ENCODE results near the gene FGF14.

FGF14 gene

DNA sequence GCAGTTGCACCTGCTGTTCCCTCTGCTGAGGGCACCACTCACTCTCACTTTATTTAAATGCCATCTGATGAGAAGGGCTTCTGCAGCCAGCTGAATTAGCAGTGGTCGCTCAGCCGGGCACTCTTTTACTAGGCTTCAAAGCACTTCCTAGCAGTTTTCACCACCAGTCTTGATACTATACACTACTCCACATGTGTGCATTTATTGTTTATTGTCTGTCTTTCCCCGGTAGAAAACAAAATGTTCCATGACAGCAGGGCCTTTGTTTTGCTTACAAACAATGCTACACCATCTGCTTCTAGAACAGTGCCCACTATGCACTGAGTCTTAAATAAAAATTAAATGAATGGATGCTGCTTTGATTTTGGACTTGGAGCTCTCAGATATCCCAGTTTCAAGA lies 404.9 kb downstream of the FGF14 start:
- in situ Hi-C loops (cut with HindIII; ENCODE audit: low pct_ligation_motif_present, low sequenced_read_pairs) = no loop called here
- Histone ChIP-seq H3K27me3 (replicated peaks) (no peaks in the 10 kb centered on the region), H3K36me3 (replicated peaks) (no peaks in the 10 kb centered on the region), H3K4me3 (ENCODE audit: low read depth, low read length) (no peak overlapping the region), H3K27ac (no peak overlapping the region)
- TF ChIP-seq, protein P1, sequence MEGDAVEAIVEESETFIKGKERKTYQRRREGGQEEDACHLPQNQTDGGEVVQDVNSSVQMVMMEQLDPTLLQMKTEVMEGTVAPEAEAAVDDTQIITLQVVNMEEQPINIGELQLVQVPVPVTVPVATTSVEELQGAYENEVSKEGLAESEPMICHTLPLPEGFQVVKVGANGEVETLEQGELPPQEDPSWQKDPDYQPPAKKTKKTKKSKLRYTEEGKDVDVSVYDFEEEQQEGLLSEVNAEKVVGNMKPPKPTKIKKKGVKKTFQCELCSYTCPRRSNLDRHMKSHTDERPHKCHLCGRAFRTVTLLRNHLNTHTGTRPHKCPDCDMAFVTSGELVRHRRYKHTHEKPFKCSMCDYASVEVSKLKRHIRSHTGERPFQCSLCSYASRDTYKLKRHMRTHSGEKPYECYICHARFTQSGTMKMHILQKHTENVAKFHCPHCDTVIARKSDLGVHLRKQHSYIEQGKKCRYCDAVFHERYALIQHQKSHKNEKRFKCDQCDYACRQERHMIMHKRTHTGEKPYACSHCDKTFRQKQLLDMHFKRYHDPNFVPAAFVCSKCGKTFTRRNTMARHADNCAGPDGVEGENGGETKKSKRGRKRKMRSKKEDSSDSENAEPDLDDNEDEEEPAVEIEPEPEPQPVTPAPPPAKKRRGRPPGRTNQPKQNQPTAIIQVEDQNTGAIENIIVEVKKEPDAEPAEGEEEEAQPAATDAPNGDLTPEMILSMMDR (IDR thresholded peaks at IDR 0.05; ENCODE audit: low read depth, low read length, missing control alignments) = no peak
- no peak for DNase-seq

DNA sequence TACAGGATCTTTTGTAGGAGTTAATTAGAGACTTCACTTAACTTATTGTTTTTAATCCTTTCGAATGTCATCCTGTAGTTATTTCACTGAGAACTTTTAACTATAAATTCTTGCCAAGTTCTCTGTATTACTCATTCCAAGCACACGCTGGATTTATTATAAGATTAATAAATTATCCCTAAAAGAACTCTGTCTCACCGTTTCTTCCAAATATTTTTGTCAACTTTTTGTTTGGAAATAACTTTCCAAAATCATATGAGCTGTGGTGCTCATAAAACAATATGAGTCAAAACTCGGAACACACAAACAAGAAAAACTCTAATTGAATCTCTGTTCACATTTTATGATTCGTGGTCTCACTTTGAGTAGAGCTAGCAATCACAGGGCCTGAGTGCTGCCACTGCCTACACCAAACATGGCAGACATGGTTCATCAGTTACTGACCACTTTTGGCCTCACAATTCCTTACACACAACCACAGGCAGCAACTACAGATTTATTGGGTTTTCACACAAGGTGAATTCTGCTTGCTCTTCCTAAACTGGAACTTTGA lies 412.0 kb downstream of the FGF14 start:
- Histone ChIP-seq H3K36me3 (replicated peaks) (no peaks in the 10 kb centered on the region), H3K27me3 (replicated peaks) (no peaks in the 10 kb centered on the region), H3K27ac (no peak overlapping the region), H3K4me3 (ENCODE audit: low read depth, low read length) (no peak overlapping the region)
- TF ChIP-seq, protein P1 (IDR thresholded peaks at IDR 0.05; ENCODE audit: low read depth, low read length, missing control alignments) = no peak
- DNase-seq = no peak
- in situ Hi-C loops (cut with HindIII; ENCODE audit: low pct_ligation_motif_present, low sequenced_read_pairs) = no loop called here

DNA sequence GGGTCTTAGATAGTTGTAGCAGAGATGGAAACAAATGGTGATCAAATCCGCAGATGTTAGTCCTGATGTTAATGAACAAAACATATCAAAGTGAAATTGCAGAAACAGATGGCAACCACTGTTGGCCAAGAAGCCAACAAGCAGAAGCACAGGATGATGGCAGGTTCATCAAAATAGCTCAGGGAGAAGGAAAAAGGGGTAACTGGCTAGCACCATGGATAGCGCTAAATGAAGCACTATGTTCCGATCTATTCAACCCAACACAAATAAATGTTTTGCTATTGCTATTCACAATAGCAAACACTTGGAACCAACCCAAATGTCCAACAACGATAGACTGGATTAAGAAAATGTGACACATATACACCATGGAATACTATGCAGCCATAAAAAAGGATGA lies 413.7 kb downstream of the FGF14 start:
- in situ Hi-C loops (cut with HindIII; ENCODE audit: low pct_ligation_motif_present, low sequenced_read_pairs) = no loop called here
- H3K27ac ChIP-seq = no peak overlapping the region
- TF ChIP-seq, protein P1 (IDR thresholded peaks at IDR 0.05; ENCODE audit: low read depth, low read length, missing control alignments) = no peak
- no peak for DNase-seq
- H3K27me3 ChIP-seq (replicated peaks) = no peaks in the 10 kb centered on the region
- H3K4me3 ChIP-seq (ENCODE audit: low read depth, low read length) = no peak overlapping the region
- no peaks in the 10 kb centered on the region for H3K36me3 ChIP-seq (replicated peaks)

DNA sequence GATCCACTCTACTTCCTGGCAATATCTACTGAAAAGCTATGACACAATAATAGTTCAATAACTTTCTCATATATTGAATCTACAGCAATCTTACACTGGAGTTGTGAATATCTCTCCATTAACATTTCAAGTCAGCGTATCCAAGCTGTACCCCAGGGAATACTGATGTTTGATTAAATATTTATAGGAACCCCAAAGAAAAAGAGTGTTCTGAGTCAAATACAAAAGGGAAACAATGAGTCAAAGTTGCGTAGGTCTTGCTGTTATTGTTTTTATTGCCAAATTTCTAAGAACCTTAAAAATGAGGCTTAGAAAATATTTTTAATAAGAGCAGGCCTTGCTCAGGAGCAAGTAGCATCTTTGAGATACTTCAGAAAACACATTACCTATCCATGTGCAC lies 415.5 kb downstream of the FGF14 start:
- in situ Hi-C loops (cut with HindIII; ENCODE audit: low pct_ligation_motif_present, low sequenced_read_pairs) = no loop called here
- Histone ChIP-seq H3K27ac (no peak overlapping the region), H3K36me3 (replicated peaks) (no peaks in the 10 kb centered on the region), H3K4me3 (ENCODE audit: low read depth, low read length) (no peak overlapping the region), H3K27me3 (replicated peaks) (no peaks in the 10 kb centered on the region)
- no peak for DNase-seq
- TF ChIP-seq, protein P1 (IDR thresholded peaks at IDR 0.05; ENCODE audit: low read depth, low read length, missing control alignments) = no peak

DNA sequence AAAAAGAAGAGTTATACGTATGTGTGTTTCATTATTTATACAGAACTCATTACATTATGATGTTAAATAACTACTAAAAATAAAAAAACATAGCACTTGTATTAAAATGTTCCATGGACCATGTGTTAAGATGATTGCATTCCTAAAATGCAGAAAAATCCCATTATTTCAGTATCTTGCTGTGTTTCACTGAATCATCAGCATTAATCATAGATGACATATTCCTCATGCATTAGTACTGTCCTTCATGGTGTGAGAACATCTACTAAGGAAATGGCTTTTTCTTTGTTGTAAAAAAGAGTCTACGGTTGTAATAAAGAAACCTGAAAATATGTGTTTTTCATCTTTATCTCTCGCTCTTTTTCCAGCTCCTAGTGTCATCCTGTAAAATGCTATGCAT lies 416.5 kb downstream of the FGF14 start:
- H3K36me3 ChIP-seq (replicated peaks) = no peaks in the 10 kb centered on the region

More for the DNA sequence above, 416.5 kb downstream of the FGF14 start:
- in situ Hi-C loops (cut with HindIII; ENCODE audit: low pct_ligation_motif_present, low sequenced_read_pairs) = no loop called here
- DNase-seq = no peak
- peak overlapping the region; percentile 7 for H3K27ac ChIP-seq
- no peak overlapping the region for H3K4me3 ChIP-seq (ENCODE audit: low read depth, low read length)
- H3K27me3 ChIP-seq (replicated peaks) = no peaks in the 10 kb centered on the region
- TF ChIP-seq, protein P1 (IDR thresholded peaks at IDR 0.05; ENCODE audit: low read depth, low read length, missing control alignments) = no peak

All from brain microvascular endothelial cell (primary cell).